HL-60 (cell line): Measurements from ENCODE around the gene BUD23.

ENCODE experiments used
- CTCF ChIP-seq: IDR thresholded peaks from one replicate; pipeline ENCODE4 v1.5.1; 2011; ENCODE audit warnings: low read length, control low read depth, inconsistent platforms; ENCODE audit not compliant: insufficient read depth
- POLR2AphosphoS5 ChIP-seq: IDR thresholded peaks from 2 replicates; pipeline ENCODE4 v1.6.1; 2012; ENCODE audit warnings: low read depth
- REST ChIP-seq: IDR thresholded peaks from 2 replicates; pipeline ENCODE4 v1.6.1; 2012; ENCODE audit warnings: low read depth; ENCODE audit not compliant: insufficient replicate concordance
- SPI1 ChIP-seq: IDR thresholded peaks from 2 replicates; pipeline ENCODE4 v1.6.1; 2012; ENCODE audit warnings: low read depth, mild to moderate bottlenecking, borderline replicate concordance

DNA sequence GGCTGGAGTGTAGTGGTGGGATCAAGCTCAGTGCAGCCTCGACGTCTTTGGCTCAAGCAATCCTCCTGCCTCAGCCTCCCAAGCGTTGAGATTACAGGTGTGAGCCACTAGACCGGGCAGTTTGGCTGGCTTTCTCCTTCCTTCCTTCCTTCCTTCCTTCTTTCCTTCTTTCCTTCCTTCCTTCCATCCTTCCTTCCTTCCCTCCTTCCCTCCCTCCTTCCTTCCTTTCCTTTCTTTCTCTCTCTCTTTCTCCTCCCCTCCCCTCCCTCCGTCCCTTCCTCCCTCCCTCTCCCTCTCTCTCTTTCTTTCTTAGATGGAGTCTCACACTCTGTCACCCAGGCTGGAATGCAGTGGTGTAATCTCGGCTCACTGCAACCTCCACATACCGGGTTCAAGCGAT is 23.4 kb upstream of the BUD23 start:
- TF ChIP-seq CTCF (no peak), REST (no peak), POLR2AphosphoS5 (no peak), SPI1 (no peak)
